Measurements from ENCODE around the gene YTHDF1.

The YTHDF1 gene

GRCh38 chr20:63183422-63184146, 32.3 kb downstream of the YTHDF1 start:
- DNase-seq: no peak

DNA sequence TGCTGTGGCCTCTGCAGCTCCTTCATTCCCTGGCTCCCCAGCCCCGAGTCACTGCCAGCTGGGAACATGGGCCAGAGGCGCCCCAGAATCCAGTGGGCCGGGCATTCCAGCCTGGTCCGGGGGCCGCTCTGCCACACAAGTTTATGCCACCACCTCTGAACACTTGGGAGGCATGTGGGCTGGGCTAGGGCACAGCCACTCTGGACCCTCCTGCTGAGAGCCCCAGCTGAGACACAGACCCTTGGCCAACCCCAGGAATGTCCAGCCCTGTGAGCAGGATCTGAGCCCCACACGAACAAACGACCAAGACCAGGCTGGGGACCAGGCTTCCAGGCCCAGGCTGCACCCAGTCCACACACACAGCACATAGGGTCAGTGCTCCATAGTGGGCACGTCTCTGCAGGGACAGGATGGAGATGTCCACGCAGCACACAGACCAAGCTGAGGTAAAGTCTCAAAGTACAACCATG, 33.0 kb downstream of the YTHDF1 start:
- no peak for DNase-seq

DNA sequence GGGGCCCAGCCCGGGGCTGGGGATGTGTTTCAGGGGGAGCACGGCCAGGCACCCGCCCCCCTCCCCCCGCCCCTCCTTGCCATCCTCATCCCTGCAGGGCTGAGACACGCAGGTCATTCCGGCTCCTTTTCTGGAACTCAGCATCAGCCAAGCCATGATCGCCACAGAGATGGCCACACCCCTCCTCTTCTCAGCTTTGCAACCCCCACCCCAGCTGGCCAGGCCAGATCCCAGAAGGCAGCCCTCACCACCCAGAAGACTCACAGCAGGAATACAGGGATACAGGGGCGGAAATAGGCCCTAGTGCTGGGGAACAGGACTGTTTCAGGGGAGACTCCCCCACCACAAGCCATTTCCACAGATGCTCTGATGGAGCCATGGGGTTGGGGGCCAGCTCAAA, 33.5 kb downstream of the YTHDF1 start:
- no peak for DNase-seq

DNA sequence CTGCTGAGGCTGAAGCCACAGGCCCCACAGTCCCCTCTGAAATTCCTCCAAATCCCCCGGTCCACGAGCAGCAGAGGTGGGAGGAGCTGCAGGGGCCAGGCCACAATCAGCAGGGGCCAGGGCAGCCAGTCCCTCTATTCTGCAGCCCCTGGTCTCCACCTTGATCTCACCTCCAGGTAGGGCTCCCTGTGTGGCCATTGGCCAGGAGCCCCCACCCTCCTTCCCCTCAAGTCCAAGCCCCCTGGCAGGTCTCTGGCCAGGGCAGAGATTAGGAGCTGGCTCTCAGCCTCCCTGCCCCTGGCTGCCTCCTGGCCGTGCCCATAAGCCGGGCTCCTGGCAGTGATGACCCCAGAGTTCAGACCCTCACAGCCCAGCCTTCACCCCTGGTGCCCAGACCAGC, 34.7 kb downstream of the YTHDF1 start:
- DNase-seq: no peak

- no peak for DNase-seq
Observed at GRCh38 chr20:63180569-63181185, 35.3 kb downstream of the YTHDF1 start.

DNA sequence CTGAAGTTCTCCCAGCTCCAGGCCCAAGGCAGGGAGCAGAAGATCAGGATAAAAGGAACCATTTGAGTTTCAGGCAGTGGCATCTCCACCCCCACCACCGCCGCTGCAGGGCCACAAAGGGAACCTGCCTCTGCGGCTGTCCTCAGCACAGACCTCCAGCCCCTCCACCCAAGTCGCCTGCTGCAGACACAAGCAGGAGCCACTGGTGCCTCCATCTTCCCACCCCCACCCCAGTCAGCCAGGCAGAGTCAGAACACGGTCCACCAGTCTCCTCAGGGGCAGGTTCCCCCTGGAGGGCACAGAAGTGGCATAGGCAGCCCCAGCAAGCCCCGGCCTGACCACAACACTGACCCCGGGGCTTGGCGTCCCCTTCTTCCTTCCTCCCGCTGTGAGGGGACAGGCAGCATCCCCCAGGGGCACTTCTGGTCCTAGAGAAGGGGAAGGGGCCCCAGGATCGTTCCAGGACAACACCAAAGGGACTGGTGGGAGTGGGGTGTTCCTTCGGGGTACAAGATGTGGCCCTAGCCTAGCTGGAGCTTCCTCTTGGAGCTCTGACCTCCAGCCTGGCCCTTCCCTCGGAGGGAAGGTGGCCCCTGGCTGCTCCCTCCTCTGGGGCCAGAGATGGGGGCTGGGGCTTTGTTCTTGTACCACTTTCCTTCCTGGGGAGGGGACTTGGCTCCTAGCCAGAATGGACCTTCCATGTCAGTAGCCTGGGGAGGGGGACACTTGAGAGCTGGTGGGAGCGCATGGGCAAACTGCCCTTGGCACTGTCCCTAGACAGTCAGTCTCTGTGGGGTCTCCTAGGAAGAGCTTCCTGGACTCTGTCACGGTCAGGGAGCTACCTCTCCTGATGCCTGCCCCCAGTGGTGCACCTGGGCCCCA, 36.0 kb downstream of the YTHDF1 start:
- DNase-seq: no peak

DNA sequence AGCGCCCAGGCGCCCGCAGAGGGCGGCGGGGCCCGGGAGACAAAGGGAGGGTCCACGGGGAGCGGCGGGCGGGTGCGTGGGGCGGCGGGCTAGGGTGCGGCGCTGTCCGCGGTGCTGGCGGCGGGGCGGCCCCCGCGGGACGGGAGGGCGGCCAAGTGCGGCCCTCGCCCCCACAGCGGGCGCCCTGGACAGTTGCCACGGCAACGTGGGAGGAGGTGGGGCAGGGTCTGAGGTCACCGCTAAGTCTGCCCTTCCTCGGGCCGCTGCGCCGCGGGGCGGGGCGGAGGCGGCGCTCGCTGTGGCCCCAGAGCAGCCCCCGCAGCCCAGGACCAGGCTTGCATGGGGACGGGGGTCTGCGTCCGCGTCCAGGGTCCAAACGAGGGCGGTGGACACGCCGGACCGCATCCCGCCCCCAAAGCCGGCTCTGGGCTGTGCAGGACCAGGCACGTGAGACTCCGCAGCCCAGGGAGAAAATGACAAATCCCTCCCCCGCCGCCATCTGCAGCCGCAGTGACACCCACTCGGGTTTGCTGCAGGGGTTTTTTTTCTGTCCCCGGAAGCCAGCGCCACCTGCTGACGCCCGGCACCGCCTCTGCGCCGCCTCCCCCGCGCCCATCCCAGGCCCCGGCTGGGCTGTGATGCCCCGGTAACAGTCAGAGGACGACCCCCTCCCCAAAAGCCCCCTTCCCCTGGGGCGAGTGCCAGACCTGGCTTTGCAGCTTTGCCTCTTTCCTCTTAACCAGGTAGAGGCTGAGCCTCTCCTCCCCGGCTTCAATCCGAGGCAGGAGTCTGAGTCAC, 36.8 kb downstream of the YTHDF1 start:
- DNase-seq: peak; percentile 16

- no peak for DNase-seq
Observed at GRCh38 chr20:63178446-63178820, 37.5 kb downstream of the YTHDF1 start.

GRCh38 chr20:63177785-63178445, 38.0 kb downstream of the YTHDF1 start:
- DNase-seq: no peak

DNA sequence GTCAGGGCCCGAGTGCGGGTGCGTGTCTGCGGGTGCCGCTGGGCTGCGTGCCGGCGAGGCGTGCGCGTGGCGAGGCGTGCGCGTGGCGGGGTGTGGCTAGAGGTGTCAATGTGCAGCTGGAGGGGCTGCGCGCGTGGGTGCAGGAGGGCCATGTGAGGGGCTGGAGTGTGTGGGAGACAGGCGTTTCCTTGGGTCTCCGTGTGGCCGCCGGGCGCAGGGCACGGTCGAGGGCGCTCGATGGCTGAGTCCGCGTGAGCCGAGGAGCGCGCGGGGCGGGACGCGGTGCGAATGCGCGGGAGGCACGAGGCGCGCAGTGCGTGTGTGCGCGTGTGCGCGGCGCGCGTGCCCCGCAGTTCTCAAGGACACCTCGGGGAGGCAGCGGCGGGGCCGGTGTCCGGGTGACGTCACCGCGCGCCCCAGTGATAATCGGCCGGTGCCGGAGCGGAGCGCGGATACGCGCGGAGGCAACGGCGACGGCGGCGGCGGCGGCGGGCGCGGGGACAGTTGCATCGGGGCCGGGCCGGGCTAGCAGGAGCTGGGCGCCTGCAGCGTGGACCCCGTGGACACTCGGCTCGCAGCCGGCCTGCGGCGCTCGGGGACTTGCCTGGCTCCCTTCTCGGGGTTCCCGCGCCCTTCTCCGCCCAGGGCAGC, 38.7 kb downstream of the YTHDF1 start:
- DNase-seq: no peak

DNA sequence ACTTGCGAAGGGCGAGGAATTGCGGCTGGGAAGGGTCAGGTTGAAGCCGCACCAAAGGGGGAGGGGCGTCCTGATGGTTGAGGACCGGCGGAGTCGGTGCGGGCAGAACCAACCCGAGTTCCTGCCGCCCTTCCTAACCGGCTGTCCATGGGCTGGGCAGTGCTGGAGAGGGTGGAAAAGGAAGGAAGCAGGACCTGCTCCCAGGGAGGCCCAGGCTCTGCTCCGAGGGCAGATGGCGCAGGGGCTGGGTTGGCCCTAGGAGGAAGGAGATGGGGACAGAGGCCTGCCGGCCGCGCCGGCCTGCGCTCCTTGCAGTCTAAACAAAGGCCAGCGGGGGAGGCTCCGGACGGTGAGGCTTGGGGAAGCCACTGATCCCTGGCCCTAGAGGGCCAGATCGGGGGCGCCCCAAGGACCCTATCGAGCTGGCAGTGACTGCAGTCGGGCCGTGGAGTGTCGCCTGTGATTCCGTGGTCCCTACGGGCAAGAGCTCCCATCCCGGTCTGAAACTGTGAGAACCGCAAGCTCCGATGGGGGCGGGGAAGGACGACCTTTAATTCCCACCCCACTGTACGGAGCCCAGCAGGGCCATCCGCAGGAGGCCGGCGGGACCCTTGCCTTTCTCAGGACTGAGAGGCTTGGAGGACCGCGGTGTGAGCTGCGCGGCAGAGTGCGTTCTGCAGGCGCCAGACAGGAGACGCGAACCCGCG, 39.4 kb downstream of the YTHDF1 start:
- DNase-seq: no peak

DNA sequence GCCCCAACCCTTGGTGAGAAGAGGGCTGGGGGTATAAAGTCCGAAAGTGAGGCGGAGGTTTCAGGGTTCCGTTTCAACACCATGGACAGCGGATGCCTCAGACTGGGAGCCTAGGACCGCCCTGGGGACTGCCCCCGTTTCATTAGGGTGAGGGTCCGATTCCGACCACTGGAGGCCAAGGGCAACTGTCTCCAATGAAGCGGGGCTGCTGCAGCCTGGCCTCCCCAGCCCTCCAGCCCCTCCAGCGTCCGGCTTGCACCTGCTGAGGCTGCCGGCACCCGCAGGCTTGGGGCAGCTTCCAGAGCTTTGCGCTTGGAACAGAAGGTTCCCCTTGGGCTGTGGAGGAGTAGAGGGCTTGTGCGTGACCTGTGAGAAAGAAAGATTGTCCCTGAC, 39.9 kb downstream of the YTHDF1 start:
- no peak for DNase-seq

- no peak for DNase-seq
Observed at GRCh38 chr20:63175038-63175895, 40.7 kb downstream of the YTHDF1 start.

DNA sequence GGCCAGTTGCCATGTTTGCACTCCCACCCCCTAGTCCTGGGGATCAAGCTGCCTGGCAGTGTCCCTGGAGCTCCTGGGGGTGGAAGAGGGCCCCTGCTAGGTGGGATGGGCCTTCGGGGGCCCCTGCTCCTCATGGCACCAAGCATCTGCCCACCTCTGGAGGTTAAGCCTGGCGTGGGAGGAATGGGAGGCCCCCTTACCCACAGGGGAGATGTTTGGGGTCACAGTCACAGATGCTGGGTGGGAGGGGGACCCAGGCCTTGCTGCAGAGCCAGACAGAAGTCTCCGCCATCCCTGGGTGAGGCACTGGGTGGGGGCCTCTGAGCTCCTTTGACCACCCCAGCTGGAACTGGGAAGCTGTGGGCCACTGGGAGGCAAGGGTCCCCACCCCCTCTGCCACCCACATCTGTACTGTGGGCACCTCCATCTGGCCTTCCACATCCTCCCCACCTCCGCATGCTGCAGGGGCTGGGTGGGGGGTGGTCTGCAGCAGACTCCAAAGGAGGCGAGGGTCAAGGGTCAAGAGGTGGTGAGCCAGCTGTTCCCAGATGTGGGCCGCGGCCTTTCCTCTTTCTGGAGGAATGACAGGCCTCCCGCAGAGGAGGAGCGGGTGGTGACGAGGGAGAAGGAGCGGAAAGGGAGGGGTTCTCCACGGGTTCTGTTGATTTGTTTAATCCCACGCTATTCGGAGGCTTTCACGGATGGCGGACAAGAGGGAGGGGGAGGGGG, 41.5 kb downstream of the YTHDF1 start:
- DNase-seq: no peak

DNA sequence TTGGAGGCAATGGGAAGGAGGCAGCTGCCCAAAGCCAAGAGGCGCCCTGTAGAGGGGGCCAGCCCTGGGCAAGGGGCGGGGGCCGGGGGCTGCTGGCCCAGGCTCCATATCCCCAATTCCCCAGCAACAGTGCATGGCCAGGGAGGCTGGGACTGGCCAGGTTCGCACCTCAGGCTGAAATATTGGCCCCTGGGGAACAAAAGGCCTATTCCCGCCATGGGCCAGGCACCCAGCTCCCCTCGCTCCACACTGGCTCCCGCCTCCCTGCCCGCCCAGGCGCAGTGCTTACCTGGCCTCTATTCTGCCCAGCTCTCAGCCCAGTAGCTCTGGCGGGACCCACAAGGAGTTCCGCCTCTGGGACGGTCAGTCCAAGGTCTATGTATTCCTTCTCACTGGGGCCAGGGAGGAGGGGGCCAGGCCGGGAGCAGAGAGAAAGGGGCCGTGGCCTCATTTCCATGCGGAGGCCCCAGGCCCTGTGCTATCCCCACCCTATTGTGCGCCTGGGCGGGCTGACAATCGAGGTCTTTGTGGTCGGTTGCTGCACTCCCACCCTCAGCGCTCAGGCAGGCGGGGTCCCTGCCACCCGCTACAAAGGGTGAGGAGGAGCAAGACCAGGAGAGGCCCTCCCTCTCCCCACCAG, 42.3 kb downstream of the YTHDF1 start:
- DNase-seq: no peak

DNA sequence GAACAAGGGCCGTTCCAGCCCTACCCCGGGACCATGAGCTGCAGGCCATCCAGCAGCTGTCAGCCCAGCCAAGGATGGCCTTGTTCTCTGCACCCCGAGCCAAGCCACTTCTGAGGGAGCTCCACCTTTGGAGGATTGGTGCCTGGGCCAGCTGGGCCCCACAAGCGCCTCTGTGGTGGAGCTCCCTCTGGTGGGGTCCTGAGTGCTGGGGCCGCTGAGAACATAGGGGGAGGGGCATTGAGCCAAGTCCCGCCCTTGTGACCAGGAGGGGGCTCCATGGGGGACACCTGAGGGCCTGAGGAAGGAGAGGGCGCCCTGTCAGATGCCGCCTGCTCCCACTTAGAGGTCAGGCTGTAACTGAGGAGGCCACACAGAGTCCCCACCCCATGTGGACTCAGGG, 43.2 kb downstream of the YTHDF1 start:
- DNase-seq: no peak

GRCh38 chr20:63171991-63172390, 43.9 kb downstream of the YTHDF1 start:
- no peak for DNase-seq

GRCh38 chr20:63169681-63170080, 46.2 kb downstream of the YTHDF1 start:
- no peak for DNase-seq

DNA sequence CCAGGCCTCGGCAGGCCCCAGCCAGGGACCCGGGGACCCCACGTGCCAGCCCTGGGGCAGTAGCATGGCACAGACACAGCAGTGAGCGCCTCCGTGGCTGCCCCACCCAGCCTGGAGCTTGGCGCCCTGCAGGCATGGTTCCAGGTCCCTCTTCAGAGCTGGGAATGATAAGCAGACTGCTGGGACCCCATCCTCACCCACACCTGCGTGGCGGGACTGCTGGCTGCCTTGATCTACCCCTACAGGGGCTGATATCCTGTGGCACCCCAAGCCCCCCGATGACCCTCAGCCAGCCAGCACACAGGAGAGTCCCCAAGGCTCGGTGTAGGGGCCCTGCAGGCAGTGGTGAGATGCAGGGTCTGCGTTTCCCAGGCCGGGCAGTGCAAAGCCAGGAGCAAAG, 47.1 kb downstream of the YTHDF1 start:
- DNase-seq: no peak

Measured in DMS 273 treated with DMSO at 0.1 percent for 48 hours (cell line).